A172 (cell line): ENCODE measurements around the gene EIF5. TPM values are rescaled to one million over a fixed set of nuclear protein-coding genes. Genes with fewer than 3 reads are reported as not detected.
"Not testable (repeated sequence)": the region's sequence is repeated elsewhere in the genome, so short reads cannot be mapped to it uniquely, and the experiment has no call there.

ENCODE experiments used
- DNase-seq: peaks from one replicate; pipeline ENCODE4 v3.0.0-alpha.2; 2015; ENCODE audit warnings: low spot score
- total RNA-seq: library from RNA; depleted of rRNA; stranded (reverse); fragments of >200 nt; shearing (Covaris generic); gene quantifications from 2 replicates; pipeline ENCODE4 v1.2.3, GENCODE V29; 2014

Gene EIF5
- total RNA-seq, 1 experiment from 2014 or later, result 85.0 TPM

DNA sequence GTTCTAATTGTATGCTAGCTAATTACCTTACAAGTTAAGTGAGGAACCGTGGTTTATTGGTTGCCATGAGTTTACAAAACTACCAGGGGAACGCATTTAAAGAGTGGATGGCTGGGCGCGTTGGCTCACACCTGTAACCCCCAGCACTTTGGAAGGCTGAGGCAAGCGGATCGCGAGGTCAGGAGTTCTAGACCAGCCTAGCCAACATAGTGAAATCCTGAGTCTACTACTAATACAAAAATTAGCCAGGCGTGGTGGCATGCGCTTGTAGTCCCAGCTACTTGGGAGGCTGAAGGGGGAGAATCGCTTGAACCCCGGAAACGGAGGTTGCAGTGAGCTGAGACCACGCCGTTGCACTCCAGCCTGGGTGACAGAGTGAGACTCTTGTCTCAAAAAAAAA lies 2.2 kb downstream of the EIF5 start:
- no peak for DNase-seq

DNA sequence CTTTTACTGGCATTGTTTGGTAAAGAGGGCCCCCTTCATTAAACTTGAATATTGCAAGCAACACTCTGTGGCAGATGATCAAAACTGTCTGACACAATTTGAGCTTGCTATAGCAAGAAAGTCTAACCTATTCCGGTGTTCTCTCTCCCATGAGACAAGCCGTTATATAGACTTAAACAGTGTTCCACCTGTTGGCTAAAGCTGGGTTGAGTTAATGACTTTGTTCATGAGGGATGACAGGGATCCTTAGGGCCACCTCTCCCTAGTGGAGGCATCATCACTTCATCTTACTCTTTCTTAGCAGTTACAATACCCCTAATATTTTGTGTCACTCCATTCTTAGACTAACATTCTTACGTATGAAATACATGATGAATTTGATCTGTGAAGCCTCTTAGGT lies 3.8 kb downstream of the EIF5 start:
- DNase-seq, result no peak

DNA sequence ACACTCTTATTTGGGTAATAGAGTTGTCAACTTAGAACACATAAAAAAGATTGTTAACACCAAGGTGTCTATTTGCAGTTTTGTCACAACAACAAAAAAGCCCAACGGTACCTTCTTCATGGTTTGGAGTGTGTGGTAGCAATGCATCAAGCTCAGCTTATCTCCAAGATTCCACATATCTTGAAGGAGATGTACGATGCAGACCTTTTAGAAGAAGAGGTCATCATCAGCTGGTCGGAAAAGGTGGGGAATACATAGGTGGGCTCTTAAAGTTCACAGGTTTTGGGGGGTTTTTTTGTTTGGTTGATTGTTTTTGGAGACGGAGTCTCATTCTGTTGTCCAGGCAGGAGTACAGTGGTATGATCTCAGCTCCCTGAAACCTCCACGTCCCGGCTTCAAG lies 5.5 kb downstream of the EIF5 start:
- no peak for DNase-seq

DNA sequence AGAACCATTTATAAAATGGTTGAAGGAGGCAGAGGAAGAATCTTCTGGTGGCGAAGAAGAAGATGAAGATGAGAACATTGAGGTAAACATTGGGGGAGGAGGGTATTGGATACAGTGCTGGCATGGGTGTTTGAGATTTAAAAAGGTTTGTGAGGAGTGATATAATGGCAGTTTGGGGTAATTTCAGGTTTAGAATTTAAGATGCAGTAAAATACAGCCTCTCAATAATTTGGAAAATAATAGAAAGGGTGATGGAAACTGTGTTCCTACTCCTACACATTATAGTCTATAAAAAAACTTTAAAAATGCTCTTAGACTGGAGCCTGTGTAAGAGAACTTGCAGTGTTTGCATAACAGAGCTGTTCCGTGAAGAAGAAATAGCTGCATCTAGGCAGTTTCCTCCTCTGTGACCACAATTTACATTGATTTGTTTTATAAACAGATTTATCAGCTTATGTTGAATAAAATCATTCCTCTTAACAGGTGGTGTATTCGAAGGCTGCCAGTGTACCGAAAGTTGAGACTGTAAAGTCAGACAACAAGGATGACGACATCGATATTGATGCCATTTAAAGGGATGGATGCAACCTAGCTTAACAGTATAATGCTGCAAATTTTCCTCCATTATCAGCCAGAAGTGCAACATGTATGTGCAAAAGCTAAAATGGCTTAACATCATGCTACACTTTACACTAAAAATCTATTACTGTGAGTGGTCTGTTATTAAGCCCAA lies 6.6 kb downstream of the EIF5 start:
- no peak for DNase-seq

DNA sequence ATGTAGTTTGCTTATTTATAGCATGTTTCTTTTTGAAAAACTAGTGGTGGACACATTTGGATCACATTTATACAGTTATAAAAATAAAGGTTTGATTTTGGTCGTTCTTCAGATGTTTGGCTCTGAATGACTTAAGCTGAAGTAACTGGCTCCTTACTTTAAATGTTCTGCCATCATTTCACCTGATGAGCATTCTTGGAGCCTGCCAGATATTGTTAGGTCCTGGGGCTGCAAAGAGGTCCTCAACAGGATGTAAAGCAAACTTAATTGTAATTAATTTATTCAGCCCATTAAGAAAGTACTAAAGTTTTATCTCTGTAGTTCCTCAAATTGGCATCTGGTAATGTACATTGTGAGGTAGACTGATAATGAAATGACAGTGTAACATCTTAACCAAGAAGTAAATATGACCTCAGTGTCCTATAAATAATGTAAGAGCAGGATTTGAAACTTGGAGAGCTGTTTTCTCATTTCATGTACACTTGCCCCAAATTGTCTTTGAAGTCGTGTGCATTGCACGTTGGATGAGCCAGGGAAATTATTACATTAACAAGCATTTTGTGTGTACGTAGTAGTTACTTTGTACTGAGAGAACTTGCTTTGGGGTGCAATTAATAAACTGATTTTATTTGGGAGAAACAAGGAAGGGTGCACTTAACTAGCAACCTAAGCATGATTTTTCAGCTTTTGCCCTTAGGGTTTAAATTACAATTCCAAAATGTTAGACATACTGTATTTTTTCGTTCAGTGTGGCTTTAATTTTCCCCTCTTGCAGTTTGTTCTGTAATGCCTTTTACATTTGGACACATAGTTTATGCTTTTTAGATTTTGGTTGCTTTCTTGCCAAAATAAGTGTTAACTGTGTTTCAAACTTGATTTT lies 7.5 kb downstream of the EIF5 start:
- DNase-seq, result no peak

DNA sequence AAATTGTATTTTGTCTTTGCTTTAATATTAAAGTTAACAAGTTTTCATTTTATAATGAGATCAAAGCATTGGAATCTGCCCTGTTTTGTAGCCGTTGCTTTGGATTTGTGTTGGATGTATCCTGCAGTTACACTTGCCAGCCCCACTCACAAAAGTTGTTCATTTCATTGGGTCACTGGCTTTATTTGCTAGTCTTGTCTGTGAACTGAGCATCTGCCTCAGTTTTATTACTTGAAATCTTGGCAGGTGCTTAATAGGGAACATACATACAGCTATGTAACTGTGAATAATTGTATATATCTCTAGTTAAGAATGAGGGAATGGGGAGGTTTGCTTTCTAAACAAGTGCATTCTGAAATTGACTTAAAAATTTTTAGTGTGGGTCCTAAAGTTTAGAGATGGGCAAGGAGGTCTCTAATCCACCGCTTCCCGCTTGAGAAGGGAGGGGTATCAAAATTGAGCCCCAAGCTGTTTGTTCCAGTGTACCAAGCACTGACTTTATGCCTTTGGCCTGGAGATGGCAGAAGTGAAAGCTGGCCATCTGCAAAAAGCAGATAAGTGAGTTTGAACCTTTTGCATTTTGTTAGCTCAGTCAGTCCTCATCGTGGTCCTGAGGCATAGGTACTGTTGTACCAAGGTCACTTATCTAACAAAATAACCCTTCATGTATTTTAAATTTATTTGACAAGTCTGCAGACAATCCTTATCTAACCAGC lies 9.3 kb downstream of the EIF5 start:
- no peak for DNase-seq

DNA sequence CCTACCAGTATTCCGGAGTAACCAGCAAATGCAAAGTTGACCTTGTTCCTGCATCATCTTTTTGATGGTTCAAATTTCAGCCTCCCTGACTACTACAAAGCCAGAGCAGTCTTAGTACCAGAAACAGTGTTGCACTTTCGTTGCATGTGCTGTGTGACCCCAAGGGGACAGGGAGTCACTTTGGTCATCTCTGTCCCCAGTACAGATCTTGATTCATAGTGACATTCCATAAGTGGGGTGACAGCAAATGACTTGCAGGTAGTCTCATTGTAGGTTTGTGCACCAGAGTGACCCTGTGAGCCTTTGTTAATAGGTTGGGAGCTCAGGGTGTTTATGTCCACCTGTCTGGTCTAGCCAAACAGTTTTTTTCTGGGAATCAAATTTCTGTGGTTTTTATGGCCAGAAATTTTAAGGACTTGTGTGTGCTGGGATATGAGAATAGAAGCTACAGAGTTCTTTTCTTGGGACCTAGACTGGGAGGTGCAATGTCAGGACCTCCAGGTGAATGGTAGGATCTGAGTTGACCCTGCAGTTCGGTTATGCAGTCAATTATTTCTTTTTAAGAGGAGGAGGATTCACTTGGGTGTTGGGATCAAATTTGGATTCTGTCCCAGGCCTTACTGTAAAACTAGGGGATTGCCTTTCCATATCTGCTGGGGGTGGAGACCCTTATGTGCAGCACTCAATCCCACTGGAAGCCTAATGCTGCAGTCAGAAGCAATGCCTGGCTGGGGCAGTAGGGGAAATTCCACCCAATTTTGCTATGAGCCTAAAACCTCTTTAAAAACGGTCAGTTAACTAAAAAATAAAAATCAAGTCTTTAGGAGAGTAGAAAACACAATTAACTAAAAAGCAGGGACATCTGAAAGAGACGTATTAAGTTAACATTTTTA lies 10.1 kb downstream of the EIF5 start:
- no peak for DNase-seq

DNA sequence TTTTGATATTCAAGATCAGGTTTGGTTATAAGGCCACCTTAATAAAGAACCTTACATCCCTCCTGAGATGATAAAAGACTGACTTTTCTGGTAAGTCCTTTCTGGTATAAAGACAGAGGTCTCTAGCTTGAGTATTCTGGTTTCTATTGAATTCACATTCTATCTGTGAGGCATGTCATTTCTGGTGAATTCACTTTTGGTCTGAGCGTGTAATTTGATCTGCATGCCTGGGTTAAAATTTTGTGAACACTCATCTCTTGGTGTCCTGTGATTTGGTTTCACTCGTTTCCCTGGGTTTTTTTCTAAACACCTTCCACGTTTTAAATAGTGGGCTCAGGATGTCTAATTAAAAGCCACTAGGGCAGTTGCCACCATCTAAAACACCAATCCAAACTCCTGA lies 12.2 kb downstream of the EIF5 start:
- DNase-seq, result no peak

DNA sequence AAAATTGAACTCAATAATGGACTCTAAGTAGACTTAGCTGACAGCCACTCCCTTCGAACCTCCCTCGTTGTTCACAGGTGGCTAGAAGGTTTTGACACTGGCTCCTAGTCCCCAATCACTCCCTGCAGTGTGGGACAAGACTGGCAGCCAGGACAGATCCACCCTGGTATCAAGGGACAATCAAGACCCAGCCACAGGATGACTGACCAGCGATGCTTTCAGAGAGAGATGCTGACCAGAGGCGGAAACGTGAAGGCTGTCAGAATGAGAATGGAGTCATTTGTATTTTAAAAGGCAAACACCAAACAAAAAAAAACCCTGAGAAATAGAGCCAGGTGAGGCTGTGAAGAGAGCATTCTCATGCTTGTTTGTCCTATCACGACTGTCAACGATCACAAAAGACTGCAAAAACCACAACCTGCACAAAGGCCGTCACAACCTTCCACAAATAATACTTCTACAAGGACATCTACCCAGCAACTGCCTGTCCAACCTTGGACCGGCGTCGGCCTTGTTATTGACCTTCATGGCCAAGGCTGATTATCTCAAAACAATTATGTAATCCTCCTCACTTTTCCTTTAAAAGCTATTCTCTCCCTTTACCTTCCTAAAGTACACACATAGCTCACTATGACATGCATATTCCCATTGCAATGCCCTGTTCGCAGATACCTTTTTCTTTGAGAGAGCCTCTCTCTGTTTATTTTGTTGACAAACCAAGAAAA lies 13.2 kb downstream of the EIF5 start:
- no peak for DNase-seq

DNA sequence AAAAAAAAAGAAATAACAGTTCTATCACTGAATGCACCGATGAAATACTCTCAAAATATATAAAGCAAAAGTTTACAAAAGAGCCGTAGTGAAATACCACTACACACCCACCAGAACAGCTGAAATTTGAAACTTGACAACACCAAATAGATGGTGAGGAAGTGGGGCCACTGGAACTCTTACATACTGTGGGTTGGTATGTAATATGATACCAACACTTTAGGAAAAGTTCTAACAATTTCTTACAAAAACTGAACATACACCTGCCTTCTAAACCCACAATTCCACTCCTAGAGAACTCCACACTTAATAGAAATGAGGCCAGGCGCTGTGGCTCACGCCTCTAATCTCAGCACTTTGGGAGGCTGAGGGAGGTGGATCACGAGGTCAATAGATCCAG lies 14.1 kb downstream of the EIF5 start:
- no peak for DNase-seq

DNA sequence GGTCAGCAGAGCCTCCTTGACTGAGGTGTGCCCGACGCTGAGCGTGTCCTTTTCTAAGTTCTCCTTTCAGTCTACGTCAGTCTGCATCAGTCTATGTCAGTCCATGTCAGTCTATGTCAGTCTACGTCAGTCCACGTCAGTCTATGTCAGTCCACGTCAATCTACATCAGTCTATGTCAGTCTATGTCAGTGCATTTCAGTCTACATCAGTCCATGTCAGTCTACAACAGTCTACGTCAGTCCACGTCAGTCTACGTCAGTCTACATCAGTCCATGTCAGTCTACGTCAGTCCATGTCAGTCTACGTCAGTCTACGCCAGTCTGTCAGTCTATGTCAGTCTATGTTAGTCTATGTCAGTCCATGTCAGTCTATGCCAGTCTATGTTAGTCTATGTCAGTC lies 15.9 kb downstream of the EIF5 start:
- DNase-seq, result no peak

DNA sequence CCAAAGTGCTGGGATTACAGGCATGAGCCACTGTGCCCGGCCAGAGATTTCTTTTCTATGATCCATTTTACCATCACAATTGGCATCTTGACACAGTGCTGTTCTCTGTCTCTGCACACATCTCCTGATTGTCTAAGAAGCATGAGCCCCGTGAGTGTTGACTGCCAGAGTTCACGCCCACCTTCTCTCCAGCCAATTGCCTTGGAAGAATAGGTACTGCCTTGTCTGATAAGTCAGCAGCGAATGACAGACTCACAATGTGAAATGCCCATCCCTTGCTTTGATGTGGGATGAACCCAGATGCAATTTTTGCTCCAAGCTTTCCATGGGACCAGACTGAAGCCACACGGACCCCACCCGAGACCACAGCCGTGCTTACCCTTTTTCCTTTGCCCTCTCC lies 19.3 kb downstream of the EIF5 start:
- DNase-seq, result no peak

DNA sequence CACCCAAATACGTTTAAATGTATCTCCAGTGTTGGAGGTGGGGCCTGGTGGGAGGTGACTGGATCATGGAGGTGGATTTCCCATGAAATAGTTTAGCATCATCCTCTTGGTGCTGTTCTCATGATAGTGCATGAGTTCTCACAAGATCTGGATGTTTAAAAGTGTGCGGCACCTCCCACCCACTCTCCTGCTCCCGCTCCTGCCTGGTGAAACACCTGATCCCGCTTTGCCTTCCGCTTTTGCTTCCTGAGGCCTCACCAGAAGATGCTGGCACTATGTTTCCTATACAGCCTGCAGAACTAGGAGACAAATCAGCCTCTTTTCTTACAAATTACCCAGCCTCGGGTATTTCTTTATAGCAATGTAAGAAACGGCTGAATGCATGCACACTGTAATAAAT lies 20.1 kb downstream of the EIF5 start:
- no peak for DNase-seq

DNA sequence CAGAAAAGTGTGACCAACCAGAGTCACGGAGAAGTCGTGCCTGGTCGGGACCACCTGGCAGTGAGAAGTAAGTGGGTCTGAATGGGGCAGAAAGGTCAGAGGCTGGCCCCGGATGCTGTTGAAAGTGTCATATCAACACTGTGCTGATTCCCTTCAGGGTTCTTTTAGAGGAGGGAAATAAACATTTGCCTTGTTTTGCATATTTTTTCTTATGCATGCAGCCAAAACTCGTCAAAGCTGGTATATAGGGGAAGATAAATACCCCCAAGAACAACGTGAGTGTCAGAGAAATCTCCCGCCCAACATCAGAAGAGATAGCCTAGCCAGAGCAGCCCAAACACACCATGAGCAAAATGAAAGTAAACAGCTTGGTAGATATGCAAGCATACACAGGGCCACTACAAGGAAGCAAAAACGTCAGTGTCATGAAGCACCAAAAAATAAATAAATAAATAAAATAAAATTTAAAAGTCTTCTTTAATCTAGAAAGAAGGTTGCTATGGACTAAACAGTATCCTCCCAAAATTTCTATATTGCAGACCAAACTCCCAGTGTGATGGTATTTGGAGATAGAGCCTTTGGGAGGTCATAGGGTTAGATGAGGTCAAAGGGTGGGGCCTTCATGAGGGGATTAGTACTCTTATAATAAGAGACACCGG lies 22.1 kb downstream of the EIF5 start:
- DNase-seq, result no peak

DNA sequence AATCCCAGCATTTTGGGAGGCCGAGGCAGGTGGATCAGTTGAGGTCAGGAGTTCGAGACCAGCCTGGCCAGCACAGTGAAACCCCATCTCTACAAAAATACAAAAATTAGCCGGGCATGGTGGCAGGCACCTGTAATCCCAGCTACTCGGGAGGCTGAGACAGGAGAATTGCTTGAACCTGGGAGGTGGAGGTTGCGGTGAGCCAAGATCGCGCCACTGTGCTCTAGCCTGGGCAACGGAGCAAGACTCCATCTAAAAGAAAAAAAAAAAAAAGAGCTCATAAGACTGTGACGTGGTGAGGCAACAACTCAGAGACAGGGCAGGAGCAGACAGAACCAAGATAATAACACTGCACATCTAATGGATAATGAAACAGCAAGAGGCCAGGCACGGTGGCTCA lies 23.5 kb downstream of the EIF5 start:
- DNase-seq, result not testable (repeated sequence)

DNA sequence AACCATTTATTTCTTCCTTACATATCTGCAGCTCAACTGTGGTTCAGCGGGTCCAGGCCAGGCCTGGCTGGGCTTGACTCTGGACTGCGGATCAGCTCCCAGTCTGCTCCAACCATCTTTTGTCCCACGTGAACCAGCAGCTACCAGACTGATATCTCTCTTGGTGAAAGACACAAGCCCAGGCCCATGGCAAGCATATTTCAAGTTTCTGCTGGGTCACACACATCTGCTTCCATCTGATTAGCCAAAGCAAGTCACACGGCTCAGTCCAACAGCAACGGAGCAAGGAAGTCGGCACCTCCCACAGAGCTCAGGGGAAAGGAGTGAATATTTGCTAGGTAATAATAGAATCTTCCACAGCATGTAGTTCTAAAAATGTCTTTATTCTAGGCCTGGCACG lies 26.5 kb downstream of the EIF5 start:
- no peak for DNase-seq

DNA sequence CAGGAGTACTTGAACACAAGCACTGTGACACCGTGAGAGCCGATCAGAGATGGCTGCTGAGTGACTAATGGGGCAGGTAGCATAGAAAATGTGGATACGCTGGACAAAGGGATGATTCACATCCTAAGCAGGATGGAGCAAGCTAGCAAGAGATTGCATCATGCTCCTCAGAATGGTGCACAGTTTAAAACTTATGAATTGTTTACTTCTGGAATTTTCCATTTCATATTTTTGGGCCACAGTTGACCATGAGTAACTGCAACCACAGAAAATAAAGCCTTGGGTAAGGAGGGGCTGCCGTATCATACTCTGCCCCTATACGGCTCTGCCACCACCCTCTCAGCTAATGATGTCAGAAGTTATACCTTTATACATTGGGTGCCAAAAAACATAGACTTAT lies 27.8 kb downstream of the EIF5 start:
- DNase-seq, result peak; percentile 68

DNA sequence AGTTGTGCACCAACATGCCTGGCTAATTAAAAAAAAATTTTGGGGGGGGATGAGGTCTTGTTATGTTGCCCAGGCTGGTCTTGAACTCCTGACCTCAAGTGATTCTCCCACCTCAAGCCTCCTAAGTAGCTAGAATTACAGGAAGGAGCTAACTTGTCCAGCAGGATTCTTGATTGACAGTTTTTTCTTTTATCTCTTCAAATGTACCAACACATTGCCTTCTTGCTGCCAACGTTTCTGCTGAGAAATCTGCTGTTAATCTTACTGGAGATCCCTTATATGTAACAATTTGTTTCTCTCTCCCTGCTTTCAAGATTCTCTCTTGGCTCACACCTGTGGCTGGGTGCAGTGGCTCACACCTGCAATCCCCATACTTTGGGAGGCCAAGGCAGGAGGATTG lies 28.7 kb downstream of the EIF5 start:
- peak; percentile 13 for DNase-seq

DNA sequence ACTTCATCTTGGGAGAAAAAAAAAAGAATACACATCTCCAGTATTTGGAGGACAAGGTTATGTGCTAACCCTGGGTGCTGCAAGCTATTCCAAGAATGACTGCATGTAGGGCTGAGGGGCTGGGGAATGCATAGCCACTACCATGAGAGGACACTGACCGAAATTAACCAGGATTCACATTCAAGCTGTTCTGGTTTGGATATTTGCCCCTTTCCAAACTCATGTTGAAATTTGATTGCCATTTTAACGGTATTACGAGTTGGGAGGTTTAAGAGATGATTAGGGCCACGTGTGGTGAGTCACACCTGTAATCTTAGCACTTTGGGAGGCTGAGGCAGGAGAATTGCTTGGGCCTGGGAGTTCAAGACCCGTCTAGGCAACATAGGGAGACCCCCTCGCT lies 32.7 kb downstream of the EIF5 start:
- DNase-seq, result no peak

DNA sequence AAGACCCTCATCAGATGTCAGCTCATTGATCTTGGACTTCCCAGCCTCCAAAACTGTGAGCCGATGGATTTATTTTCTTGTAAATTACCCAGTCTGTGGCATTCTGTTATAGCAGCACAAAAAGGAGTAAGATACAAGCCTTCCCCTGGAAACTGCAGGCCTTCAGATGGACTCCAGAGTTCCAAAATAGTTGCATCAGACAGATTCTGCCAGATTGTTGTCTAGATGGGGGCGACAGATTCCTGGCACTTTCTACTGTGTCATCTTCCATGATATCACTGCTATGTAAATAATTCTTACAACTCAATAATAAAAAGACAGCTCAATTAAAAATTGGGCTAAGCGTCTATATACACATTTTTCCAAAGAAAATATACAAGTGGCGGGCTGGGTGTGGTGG lies 34.0 kb downstream of the EIF5 start:
- DNase-seq, result no peak
